Occipital lobe (tissue), 2 donors: Measurements from ENCODE around the gene TRAPPC13. TPM values are rescaled to one million over a fixed set of nuclear protein-coding genes. Genes with fewer than 3 reads are reported as not detected.
A peak's percentile ranks its signal among the peaks of the same experiment; 100 is the strongest.
"Not testable (repeated sequence)": the region's sequence is repeated elsewhere in the genome, so short reads cannot be mapped to it uniquely, and the experiment has no call there.

Source experiments
- DNase-seq: peaks from one replicate; lab custom pipeline; 2025; lab: John Stamatoyannopoulos, UW
- total RNA-seq: library from RNA; depleted of rRNA; stranded (reverse); fragments of >200 nt; gene quantifications from one replicate; pipeline ENCODE4 v1.2.3, GENCODE V29; 2014

TRAPPC13 gene
- total RNA-seq = 40.6 TPM

- peak; percentile 83 for DNase-seq
Measured at GRCh38 chr5:65624571-65625555, at the start of gene TRAPPC13, which contains the start of gene SHLD3. Gene TRAPPC13 (plus strand): TSS chr5:65625027. CDS start chr5:65625061, 34 bp downstream. Gene SHLD3 (plus strand): TSS chr5:65625027. CDS start chr5:65629588, 4,561 bp downstream.

GRCh38 chr5:65577141-65577540, 47.7 kb upstream of the TRAPPC13 start:
- DNase-seq = no peak

- no peak for DNase-seq
Measured at GRCh38 chr5:65588694-65589093, 36.1 kb upstream of the TRAPPC13 start.

GRCh38 chr5:65601761-65602160, 23.1 kb upstream of the TRAPPC13 start:
- not testable (repeated sequence) for DNase-seq

- no peak for DNase-seq
Measured at GRCh38 chr5:65611524-65611923, 13.3 kb upstream of the TRAPPC13 start.

GRCh38 chr5:65612298-65612907, 12.4 kb upstream of the TRAPPC13 start:
- DNase-seq = no peak

- DNase-seq = no peak
Measured at GRCh38 chr5:65620021-65620420, 4.8 kb upstream of the TRAPPC13 start.

- not testable (repeated sequence) for DNase-seq
Measured at GRCh38 chr5:65621961-65622360, 2.9 kb upstream of the TRAPPC13 start.

GRCh38 chr5:65623482-65623881, 1.3 kb upstream of the TRAPPC13 start:
- DNase-seq = no peak

- DNase-seq = peak; percentile 88
Measured at GRCh38 chr5:65624025-65624570, 729 bp upstream of the TRAPPC13 start, which contains the start of gene TRIM23. Gene TRIM23 (minus strand): TSS chr5:65624333. CDS start chr5:65624274, 59 bp downstream.

GRCh38 chr5:65625743-65626142, 916 bp downstream of the TRAPPC13 start:
- DNase-seq = no peak

- no peak for DNase-seq
Measured at GRCh38 chr5:65630981-65631380, 6.2 kb downstream of the TRAPPC13 start.

GRCh38 chr5:65640240-65640639, 15.4 kb downstream of the TRAPPC13 start:
- DNase-seq = no peak

GRCh38 chr5:65646938-65647337, 22.1 kb downstream of the TRAPPC13 start:
- no peak for DNase-seq

GRCh38 chr5:65647941-65648340, 23.1 kb downstream of the TRAPPC13 start:
- no peak for DNase-seq

GRCh38 chr5:65651144-65651543, 26.3 kb downstream of the TRAPPC13 start:
- DNase-seq = no peak

- DNase-seq = no peak
Measured at GRCh38 chr5:65654713-65655112, 29.9 kb downstream of the TRAPPC13 start.

GRCh38 chr5:65663804-65664521, 39.1 kb downstream of the TRAPPC13 start:
- no peak for DNase-seq

- no peak for DNase-seq
Measured at GRCh38 chr5:65668696-65669095, 43.9 kb downstream of the TRAPPC13 start.

- DNase-seq = no peak
Measured at GRCh38 chr5:65672796-65673195, 48.0 kb downstream of the TRAPPC13 start.

- DNase-seq = no peak
Measured at GRCh38 chr5:65674749-65675148, 49.9 kb downstream of the TRAPPC13 start.
